GM13976 (cell line): ENCODE measurements around the gene RCC2.

Experiments
- DNase-seq: peaks from one replicate; pipeline ENCODE4 v3.0.0; 2012; ENCODE audit warnings: low spot score
- CTCF ChIP-seq: IDR thresholded peaks from 2 replicates; pipeline ENCODE4 v1.5.1; 2012; ENCODE audit warnings: borderline replicate concordance, mild to moderate bottlenecking; ENCODE audit not compliant: insufficient read depth; ENCODE audit errors: extremely low read depth, missing control alignments, control extremely low read depth
- in situ Hi-C: fragments of 300-500 bp; cut with MboI; formaldehyde crosslinking; loops from one replicate; pipeline ENCODE4 v1.12.0; 2022; ENCODE audit warnings: low sequenced_read_pairs, mixed read lengths, inconsistent platforms; ENCODE audit not compliant: unreplicated experiment

The RCC2 gene

GRCh38 chr1:17397910-17398695 lies 41.4 kb downstream of the RCC2 start:
- no peak for DNase-seq
- in situ Hi-C loops, result no loop called here
- TF ChIP-seq CTCF, result no peak

GRCh38 chr1:17393230-17393629 lies 46.2 kb downstream of the RCC2 start:
- TF ChIP-seq CTCF, result no peak
- DNase-seq, result no peak
- in situ Hi-C loops, result no loop called here

- no peak for TF ChIP-seq CTCF
- in situ Hi-C loops, result no loop called here
- no peak for DNase-seq
Observed at GRCh38 chr1:17392199-17392740, 47.2 kb downstream of the RCC2 start.

- in situ Hi-C loops, result no loop called here
- no peak for TF ChIP-seq CTCF
- no peak for DNase-seq
Observed at GRCh38 chr1:17381161-17381560, 58.3 kb downstream of the RCC2 start.

GRCh38 chr1:17377325-17377953 lies 62.0 kb downstream of the RCC2 start:
- TF ChIP-seq CTCF, result no peak
- in situ Hi-C loops, result no loop called here

GRCh38 chr1:17375651-17376050 lies 63.8 kb downstream of the RCC2 start:
- DNase-seq, result no peak

More at GRCh38 chr1:17377325-17377953, 62.0 kb downstream of the RCC2 start:
- no peak for DNase-seq

More at GRCh38 chr1:17375651-17376050, 63.8 kb downstream of the RCC2 start:
- no peak for TF ChIP-seq CTCF
- in situ Hi-C loops, result no loop called here
